T-helper 1 cell treated with Interleukin-12 subunit alpha and Interleukin-12 subunit beta and Interleukin-4 antibody, amounts not matched to agents 30 ng/mL and 1 ng/mL, for 36 hours (primary cell): ENCODE results near the gene EFHD2. TPM values are rescaled to one million over a fixed set of nuclear protein-coding genes. Genes with fewer than 3 reads are reported as not detected.
"Not testable (repeated sequence)": the region's sequence is repeated elsewhere in the genome, so short reads cannot be mapped to it uniquely, and the experiment has no call there.

Experiments used
- intact Hi-C: fragments of 100-400 bp; cut with micrococcal nuclease; formaldehyde crosslinking; loops from one replicate; pipeline ENCODE4 v1.15.1; 2024
- total RNA-seq: library from RNA; stranded (reverse); gene quantifications from 2 replicates; pipeline ENCODE4 v1.2.3, GENCODE V29; 2022

Gene EFHD2
- total RNA-seq, 1 donor from 2014 or later: 146 TPM

DNA sequence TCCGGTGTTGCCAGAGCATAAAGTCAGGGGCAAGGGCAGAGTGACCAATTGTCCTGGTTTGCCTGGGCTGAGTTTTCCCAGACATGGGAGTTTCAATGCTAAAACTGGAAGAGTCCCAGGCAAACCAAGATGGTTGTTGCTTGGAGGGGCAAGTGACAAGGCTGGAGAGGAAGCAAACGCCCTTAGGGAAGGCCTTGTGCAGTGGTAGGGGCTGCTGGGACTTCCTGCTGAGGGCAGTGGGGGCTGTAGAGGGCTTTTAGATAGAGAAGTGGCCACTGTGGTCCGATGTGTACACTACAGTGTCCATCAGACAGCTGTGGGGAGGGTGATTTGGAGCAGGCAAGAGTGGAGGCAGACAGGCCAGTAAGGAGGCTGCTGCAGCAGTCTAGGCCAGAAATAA, 39.9 kb downstream of the EFHD2 start:
- intact Hi-C loops: no loop called here

- intact Hi-C loops: no loop called here
Measured at GRCh38 chr1:15451014-15451722, 41.5 kb downstream of the EFHD2 start.

DNA sequence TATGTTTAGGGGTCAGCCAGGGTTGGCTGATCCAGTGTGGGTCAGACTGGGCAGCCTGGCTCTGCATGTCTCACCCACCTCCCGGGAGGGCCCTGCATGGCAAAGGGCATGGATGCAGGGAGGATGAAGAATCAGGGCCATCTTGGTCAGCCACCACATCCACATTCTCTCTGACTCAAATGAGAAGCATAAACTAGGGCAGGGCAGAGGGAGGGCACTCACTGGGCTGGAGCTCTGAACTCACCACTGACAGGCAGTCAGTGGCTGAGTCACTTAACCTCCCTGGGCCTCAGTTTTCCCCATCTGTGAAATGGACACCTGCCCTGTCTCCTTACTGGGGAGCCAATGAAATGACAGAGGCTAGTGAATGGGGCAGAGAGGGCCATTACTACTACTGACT, 42.5 kb downstream of the EFHD2 start:
- intact Hi-C loops: no loop called here

- intact Hi-C loops: no loop called here
Measured at GRCh38 chr1:15452866-15453571, 43.3 kb downstream of the EFHD2 start.

DNA sequence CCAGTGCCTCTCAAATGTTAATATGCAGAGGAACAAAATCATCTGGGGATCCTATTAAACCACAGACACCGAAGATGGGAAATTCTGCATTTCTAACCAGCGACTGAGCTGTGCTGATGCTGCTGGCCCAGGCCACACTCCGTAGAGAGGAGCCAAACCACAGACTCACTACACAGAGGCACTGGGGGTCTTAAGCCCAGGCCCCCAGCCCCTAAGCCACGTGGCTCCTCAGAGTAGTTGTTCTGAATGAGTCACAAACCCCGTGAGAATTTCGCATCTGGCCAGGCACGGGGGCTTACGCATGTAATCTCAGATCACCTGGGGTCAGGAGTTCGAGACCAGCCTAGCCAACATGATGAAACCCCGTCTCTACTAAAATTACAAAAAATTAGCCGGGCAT, 44.0 kb downstream of the EFHD2 start:
- intact Hi-C loops: no loop called here

DNA sequence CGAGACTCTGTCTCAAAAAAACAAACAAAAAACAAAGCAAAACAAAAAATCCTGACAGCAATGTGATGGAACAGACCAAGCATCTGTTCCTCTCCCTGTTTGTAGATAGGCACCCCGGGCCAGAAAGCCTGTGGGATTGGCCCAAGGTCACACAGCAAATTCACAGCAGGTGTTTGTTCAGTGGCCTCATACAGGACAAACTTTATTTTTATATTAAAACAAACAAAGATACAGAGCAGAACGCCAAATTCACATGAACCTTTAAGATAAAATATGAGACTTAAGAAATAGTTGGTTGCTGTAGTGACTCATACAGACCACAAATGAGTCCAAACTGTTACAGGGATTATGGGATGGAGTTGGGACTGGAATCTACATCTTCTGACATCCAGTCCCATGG, 44.6 kb downstream of the EFHD2 start:
- intact Hi-C loops: no loop called here

GRCh38 chr1:15455522-15455921, 45.8 kb downstream of the EFHD2 start:
- intact Hi-C loops: no loop called here

DNA sequence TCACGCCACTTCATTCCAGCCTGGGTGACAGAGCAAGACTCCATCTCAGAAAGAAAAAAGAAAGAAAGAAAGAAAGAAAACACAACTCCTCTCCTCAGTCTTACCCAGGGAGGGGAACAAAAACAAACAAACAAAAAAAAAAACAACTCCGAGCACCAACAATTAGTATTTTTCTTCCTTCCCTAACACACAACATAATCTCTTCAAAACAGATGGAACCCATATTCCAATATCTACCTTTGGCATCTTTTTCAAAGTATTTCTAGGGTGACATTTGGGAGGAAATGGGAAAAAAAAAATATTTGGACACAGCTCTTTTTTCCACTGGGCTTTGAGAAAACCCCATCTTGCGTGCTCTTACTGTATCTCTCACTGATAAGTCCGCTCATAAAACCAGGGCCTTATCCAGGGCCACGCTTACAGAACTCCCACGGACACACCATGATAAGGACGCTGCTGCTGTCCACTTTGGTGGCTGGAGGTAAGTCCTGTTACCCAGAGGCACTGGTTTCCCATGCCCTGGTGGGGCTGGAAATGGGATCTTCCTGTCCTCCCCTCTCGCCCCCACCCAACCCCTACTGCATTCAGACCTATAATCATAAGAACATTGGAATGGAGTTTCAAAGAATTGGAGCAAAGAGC, 46.7 kb downstream of the EFHD2 start, which contains the start of gene CELA2A:
TSS of gene CELA2A (plus strand) at position 420 of the 642 bp plus-strand sequence. CDS start at position 442, 22 bp downstream.
- intact Hi-C loops: no loop called here

GRCh38 chr1:15457585-15457984, 47.9 kb downstream of the EFHD2 start:
- intact Hi-C loops: no loop called here

GRCh38 chr1:15458388-15458787, 48.7 kb downstream of the EFHD2 start:
- intact Hi-C loops: not testable (repeated sequence)

- intact Hi-C loops: no loop called here
Measured at GRCh38 chr1:15459771-15460707, 50.4 kb downstream of the EFHD2 start.

DNA sequence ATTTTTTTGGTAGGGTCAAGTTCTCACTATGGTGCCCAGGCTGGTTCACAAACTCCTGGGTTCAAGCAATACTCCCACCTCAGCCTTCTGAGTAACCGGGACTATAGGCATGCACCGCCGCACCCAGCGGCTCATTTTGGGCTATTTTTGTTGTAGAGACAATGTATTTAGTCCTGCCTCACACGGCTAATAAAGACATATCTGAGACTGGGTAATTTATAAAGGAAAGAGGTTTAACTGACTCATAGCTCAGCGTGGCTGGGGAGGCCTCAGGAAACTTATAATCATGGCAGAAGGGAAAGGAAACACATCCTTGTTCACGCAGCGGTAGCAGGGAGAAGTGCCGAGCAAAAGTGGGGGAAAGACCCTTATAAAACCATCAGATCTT, 51.0 kb downstream of the EFHD2 start:
- intact Hi-C loops: no loop called here

- intact Hi-C loops: not testable (repeated sequence)
Measured at GRCh38 chr1:15463064-15463800, 53.5 kb downstream of the EFHD2 start.

- intact Hi-C loops: not testable (repeated sequence)
Measured at GRCh38 chr1:15463926-15464322, 54.2 kb downstream of the EFHD2 start.

DNA sequence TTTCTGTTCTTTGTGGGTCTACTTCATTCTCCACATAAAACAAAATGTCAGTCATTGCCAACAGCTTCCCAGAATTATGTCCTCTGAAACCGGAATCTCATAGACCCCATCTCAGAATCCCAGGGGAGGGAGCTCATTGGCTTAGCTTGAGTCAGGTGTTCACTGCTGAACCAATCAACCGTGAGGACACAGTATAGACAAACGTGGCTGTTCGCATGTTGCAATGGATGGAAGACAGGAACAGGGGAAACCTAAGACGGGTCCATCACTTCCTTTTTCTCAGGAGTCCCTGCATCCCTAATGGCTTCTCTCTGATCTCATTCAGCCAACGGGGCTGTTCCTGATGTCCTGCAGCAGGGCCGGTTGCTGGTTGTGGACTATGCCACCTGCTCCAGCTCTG, 56.0 kb downstream of the EFHD2 start:
- intact Hi-C loops: no loop called here

GRCh38 chr1:15466955-15467625, 57.4 kb downstream of the EFHD2 start:
- intact Hi-C loops: not testable (repeated sequence)

DNA sequence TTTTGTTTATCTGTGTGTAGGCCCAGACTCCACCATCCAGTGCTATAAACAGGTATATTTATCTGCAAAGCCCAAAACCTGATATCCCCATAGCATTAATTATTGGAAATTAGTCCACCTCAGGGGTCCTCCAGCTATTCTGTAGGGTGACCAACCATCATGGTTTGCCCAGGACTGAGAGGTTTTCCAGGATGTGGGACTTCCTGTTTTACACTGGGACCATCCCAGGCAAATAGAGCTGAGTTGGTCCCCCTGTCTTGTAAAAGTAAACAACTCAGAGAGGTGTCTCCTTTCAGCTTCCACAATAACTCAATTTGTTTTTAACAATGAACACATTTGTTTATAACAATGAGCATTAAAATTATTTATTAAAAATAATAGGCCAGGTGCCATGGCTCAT, 58.5 kb downstream of the EFHD2 start:
- intact Hi-C loops: no loop called here

DNA sequence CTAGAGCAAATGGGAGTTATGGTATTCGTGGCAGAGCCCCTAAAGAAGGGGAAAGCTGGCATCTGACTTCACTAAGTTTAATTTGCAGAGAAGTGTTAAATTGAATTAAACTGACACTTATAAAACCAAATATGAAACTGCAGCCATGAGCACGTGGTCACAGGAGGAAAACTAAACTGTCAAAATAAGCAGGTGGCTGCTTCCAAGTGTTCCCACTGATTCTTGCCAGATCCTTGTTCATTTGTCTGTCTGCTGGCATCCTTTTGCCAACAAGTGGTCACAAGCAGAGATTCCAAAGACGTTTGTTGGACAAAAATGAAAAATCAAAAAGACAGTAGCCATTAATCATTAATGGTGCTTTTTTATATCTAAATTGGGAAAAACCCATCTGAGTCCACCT, 59.7 kb downstream of the EFHD2 start:
- intact Hi-C loops: no loop called here

DNA sequence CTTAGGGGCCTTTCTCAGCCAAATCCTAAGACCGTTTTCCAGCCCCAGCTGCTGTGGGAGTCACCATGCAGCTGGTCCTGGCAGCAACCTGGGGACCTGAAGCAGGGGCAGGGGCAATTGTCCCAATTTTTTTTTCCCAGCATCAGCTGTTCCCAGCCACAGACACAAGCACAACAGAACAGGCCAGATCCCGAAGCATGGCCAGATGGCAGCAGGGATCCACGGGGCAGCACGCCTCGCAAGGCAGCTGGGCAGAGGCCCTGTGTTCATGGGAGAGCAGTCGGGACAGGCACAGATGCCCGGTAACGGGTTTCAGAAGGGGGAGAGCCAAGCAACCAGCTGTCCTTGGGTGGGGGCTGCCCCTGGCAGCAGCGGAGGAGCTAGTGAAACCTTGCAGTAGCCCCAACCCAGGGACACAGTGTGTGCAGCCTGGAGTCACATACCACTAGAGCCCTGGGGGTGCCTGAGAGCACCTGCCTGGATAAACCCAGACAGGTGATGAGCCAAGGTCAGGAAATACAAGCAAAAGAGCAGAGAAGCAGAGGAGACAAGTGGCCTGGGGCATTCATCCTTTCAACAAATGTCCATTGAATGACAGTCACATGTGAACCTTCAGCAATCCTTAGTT, 60.2 kb downstream of the EFHD2 start:
- intact Hi-C loops: not testable (repeated sequence)

GRCh38 chr1:15471067-15471466, 61.4 kb downstream of the EFHD2 start:
- intact Hi-C loops: not testable (repeated sequence)
